Right lobe of liver (tissue), 6 donors: ENCODE measurements around the gene FOXD3. TPM values are rescaled to one million over a fixed set of nuclear protein-coding genes. Genes with fewer than 3 reads are reported as not detected.
A peak's percentile ranks its signal among the peaks of the same experiment; 100 is the strongest.

ENCODE experiments used
- ATAC-seq, 4 donors: fragments of 200-7000 bp; cut with Tn5 transposase; one replicate each; pipeline ENCODE4 v1.9.1; 2020; ENCODE audit warnings: mild to moderate bottlenecking in 4 of 4, moderate library complexity in 4 of 4
- DNase-seq, 3 donors: peaks; one replicate each; pipeline ENCODE4 v3.0.0-alpha.2; 2020
- H3K27ac ChIP-seq, 3 donors: fragments of 200-600 bp; one replicate each; pipeline ENCODE4 v1.8.0; 2022
- H3K27me3 ChIP-seq, 2 donors: fragments of 200-600 bp; one replicate each; pipeline ENCODE4 v1.8.0; 2022
- H3K36me3 ChIP-seq, 4 donors: fragments of 200-600 bp; sonication (generic) in 1 of 4; one replicate each; pipeline versions ENCODE4 v1.5.1 to v1.8.0; 2017 to 2022; ENCODE audit warnings: control low read depth in 1 of 4
- H3K4me1 ChIP-seq, 4 donors: fragments of 200-600 bp; sonication (generic) in 1 of 4; one replicate each; pipeline versions ENCODE4 v1.5.1 to v1.8.0; 2017 to 2022; ENCODE audit warnings: control low read depth in 1 of 4
- H3K4me3 ChIP-seq, 3 donors: fragments of 200-600 bp; one replicate each; pipeline ENCODE4 v1.8.0; 2022
- H3K9me3 ChIP-seq, 4 donors: fragments of 200-600 bp; sonication (generic) in 1 of 4; one replicate each; pipeline versions ENCODE4 v1.5.1 to v1.8.0; 2017 to 2022; ENCODE audit warnings: control low read depth in 1 of 4
- CTCF ChIP-seq, 4 donors: fragments of 200-600 bp in 3 of 4; fragments of 450-650 bp in 1 of 4; IDR thresholded peaks; one replicate each; pipeline versions ENCODE4 v1.5.1 to v1.8.0; 2016 to 2022; ENCODE audit warnings: antibody characterized with exemption in 4 of 4, mild to moderate bottlenecking in 2 of 4
- POLR2A ChIP-seq: fragments of 450-650 bp; IDR thresholded peaks from one replicate; pipeline ENCODE4 v1.6.1; 2017; ENCODE audit warnings: antibody characterized with exemption, mild to moderate bottlenecking
- WGBS: methylation state at CpG from one replicate; pipeline ENCODE4 v1.1.6; 2018; ENCODE audit warnings: low coverage, low lambda C conversion rate; ENCODE audit not compliant: insufficient coverage; ENCODE audit errors: missing lambda C conversion rate; 5-methylcytosine and 5-hydroxymethylcytosine counted together
- intact Hi-C, 2 donors: fragments of 100-400 bp; cut with DNase I; formaldehyde crosslinking; loops; one replicate each; pipeline versions ENCODE4 v1.11.2 to v1.14.1; 2022
- total RNA-seq, 6 experiments: library from RNA; depleted of rRNA in 2 of 6; stranded (reverse); fragments of >200 nt in 2 of 6; fragmentation: NEBNext Ultra II Directional in 3 of 6; extraction: Animal tissue kit (Norgen Biotek cat#: 25700) in 3 of 6; gene quantifications; one replicate each; pipeline versions ENCODE4 v1.1.0 to v1.2.4, GENCODE V29; 2016 to 2023
- donor health status: DM: no; HTN: yes; CAD: no.
- donor health status: DM: no; HTN: no; CAD: no.
- donor health status: DM: no; HTN: no; CAD: no.
- donor health status: DM: no; HTN: yes; CAD: no.
- donor health status: DM: no; HTN: yes; CAD: no.

FOXD3 gene
- total RNA-seq, 6 experiments from 2014 or later, result 0.12 TPM; not detected in 5

- TF ChIP-seq CTCF (IDR thresholded peaks at IDR 0.05) (no peak), POLR2A (no peak)
- H3K4me3 ChIP-seq, result no peak overlapping the region
Measured at GRCh38 chr1:63320022-63320721, 2.2 kb upstream of the FOXD3 start.

GRCh38 chr1:63321066-63321784 lies 1.1 kb upstream of the FOXD3 start:
- H3K4me1 ChIP-seq, result peaks cover 0 to 25% (median 2%) of the 10 kb centered on the region in 4 donors
- no peaks in the 10 kb centered on the region for H3K9me3 ChIP-seq
- intact Hi-C loops, result loop anchor here in 1 of 2 donors (10.0 kb wide), 1 partner anchor 114 kb away; no protein-coding TSS in a partner anchor
- WGBS, result 12% methylated on average over 20 of the region's 39 CpGs
- H3K36me3 ChIP-seq, result no peaks in the 10 kb centered on the region
- ATAC-seq (no peak), DNase-seq (no peak)
- H3K27ac ChIP-seq, result no peak overlapping the region
- no peak overlapping the region for H3K4me3 ChIP-seq
- H3K27me3 ChIP-seq, result peaks cover 32 to 85% of the 10 kb centered on the region in 2 donors
- TF ChIP-seq POLR2A, result no peak

More at GRCh38 chr1:63320022-63320721, 2.2 kb upstream of the FOXD3 start:
- WGBS, result 9% methylated on average over 33 of the region's 47 CpGs
- no peaks in the 10 kb centered on the region for H3K36me3 ChIP-seq
- no peaks in the 10 kb centered on the region for H3K9me3 ChIP-seq
- DNase-seq (no peak), ATAC-seq (no peak)
- intact Hi-C loops, result loop anchor here in 1 of 2 donors (10.0 kb wide), 1 partner anchor 115 kb away; no protein-coding TSS in a partner anchor
- peaks cover 0 to 25% (median 2%) of the 10 kb centered on the region in 4 donors for H3K4me1 ChIP-seq
- no peak overlapping the region for H3K27ac ChIP-seq
- H3K27me3 ChIP-seq, result peaks cover 32 to 79% of the 10 kb centered on the region in 2 donors

- 4% methylated on average over 12 of the region's 12 CpGs for WGBS
- no peak overlapping the region for H3K27ac ChIP-seq
- H3K27me3 ChIP-seq, result peaks cover 35 to 84% of the 10 kb centered on the region in 2 donors
- DNase-seq (no peak), ATAC-seq (no peak)
- H3K36me3 ChIP-seq, result no peaks in the 10 kb centered on the region
- intact Hi-C loops, result loop anchor here in 1 of 2 donors (10.0 kb wide), 1 partner anchor 113 kb away; no protein-coding TSS in a partner anchor
- peaks cover 0 to 25% (median 2%) of the 10 kb centered on the region in 4 donors for H3K4me1 ChIP-seq
- peak overlapping the region in 1 of 3 donors; percentile 36 for H3K4me3 ChIP-seq
- H3K9me3 ChIP-seq, result no peaks in the 10 kb centered on the region
- TF ChIP-seq POLR2A, result no peak
Measured at GRCh38 chr1:63321785-63322113, 618 bp upstream of the FOXD3 start.

- no peak for ATAC-seq
- intact Hi-C loops, result loop anchor here in 1 of 2 donors (10.0 kb wide), 1 partner anchor 112 kb away; no protein-coding TSS in a partner anchor
- peak in 1 of 3 donors; percentile 46 for DNase-seq
- H3K4me1 ChIP-seq, result peaks cover 0 to 11% (median 2%) of the 10 kb centered on the region in 4 donors
- no peaks in the 10 kb centered on the region for H3K9me3 ChIP-seq
- H3K4me3 ChIP-seq, result peak overlapping the region; percentile 33 to 45 (median 36)
- TF ChIP-seq CTCF (IDR thresholded peaks at IDR 0.05) (no peak), POLR2A (no peak)
- H3K27ac ChIP-seq, result no peak overlapping the region
- H3K36me3 ChIP-seq, result no peaks in the 10 kb centered on the region
- WGBS, result 2% methylated on average over 9 of the region's 104 CpGs
- H3K27me3 ChIP-seq, result peaks cover 32 to 85% of the 10 kb centered on the region in 2 donors
Measured at GRCh38 chr1:63322944-63323864, 837 bp downstream of the FOXD3 start.
